Heart left ventricle (tissue), 16 donors: ENCODE measurements around the gene KCNQ2. TPM values are rescaled to one million over a fixed set of nuclear protein-coding genes. Genes with fewer than 3 reads are reported as not detected.

Experiments
- ATAC-seq, 4 donors: fragments of 200-7000 bp; cut with Tn5 transposase; one replicate each; pipeline ENCODE4 v1.9.1; 2020 to 2022; ENCODE audit warnings: moderate library complexity in 4 of 4, mild to moderate bottlenecking in 3 of 4, moderate number of reproducible peaks in 1 of 4
- DNase-seq, 5 donors: peaks; one replicate each; pipeline ENCODE4 v3.0.0-alpha.2; 2020
- H3K27ac ChIP-seq, 12 donors: fragments of 200-600 bp; sonication (generic) in 4 of 12; one replicate each; pipeline versions ENCODE4 v1.5.0 to v1.8.0; 2016 to 2022; ENCODE audit warnings: mild to moderate bottlenecking in 2 of 12
- H3K27me3 ChIP-seq, 9 donors: fragments of 200-600 bp; sonication (generic) in 2 of 9; one replicate each; pipeline versions ENCODE4 v1.5.1 to v1.8.0; 2016 to 2022; ENCODE audit warnings: mild to moderate bottlenecking in 3 of 9
- H3K36me3 ChIP-seq, 9 donors: fragments of 200-600 bp; sonication (generic) in 2 of 9; one replicate each; pipeline versions ENCODE4 v1.5.0 to v1.8.0; 2018 to 2022; ENCODE audit warnings: mild to moderate bottlenecking in 2 of 9
- H3K4me1 ChIP-seq, 12 donors: fragments of 200-600 bp; sonication (generic) in 4 of 12; one replicate each; pipeline versions ENCODE4 v1.5.0 to v1.8.0; 2016 to 2022; ENCODE audit warnings: mild to moderate bottlenecking in 3 of 12
- H3K4me3 ChIP-seq, 12 donors: fragments of 200-600 bp; sonication (generic) in 4 of 12; one replicate each; pipeline versions ENCODE4 v1.5.0 to v1.8.0; 2017 to 2022; ENCODE audit warnings: mild to moderate bottlenecking in 9 of 12, moderate library complexity in 4 of 12
- H3K9me3 ChIP-seq, 12 donors: fragments of 200-600 bp; sonication (generic) in 4 of 12; one replicate each; pipeline versions ENCODE4 v1.5.0 to v1.8.0; 2016 to 2022; ENCODE audit warnings: mild to moderate bottlenecking in 1 of 12
- POLR2A ChIP-seq, 2 donors: fragments of 450-650 bp; IDR thresholded peaks; one replicate each; pipeline ENCODE4 v1.6.1; 2017; ENCODE audit warnings: antibody characterized with exemption in 2 of 2, mild to moderate bottlenecking in 2 of 2, moderate library complexity in 2 of 2
- WGBS, 4 donors: extraction: QIAGEN DNeasy Blood & Tissue Kit in 2 of 4; methylation state at CpG; one replicate each; pipeline versions ENCODE4 v1.1.5 to v1.1.7; 2013 to 2018; 5-methylcytosine and 5-hydroxymethylcytosine counted together
- intact Hi-C, 10 donors: fragments of 100-400 bp; cut with DNase I; formaldehyde crosslinking; loops; one replicate each; pipeline versions ENCODE4 v1.11.1 to v1.14.2; 2022
- polyA plus RNA-seq, 2 donors: library from polyadenylated mRNA; stranded (reverse); fragments of 200-250 nt; gene quantifications; one replicate each; pipeline ENCODE4 v1.2.3, GENCODE V29; 2013
- total RNA-seq, 9 donors: library from RNA; depleted of rRNA in 2 of 9; stranded (reverse); fragments of >200 nt in 2 of 9; fragmentation: NEBNext Ultra II Directional in 3 of 9; extraction: Animal tissue kit (Norgen Biotek cat#: 25700) in 3 of 9; gene quantifications; one replicate each; pipeline versions ENCODE4 v1.1.0 to v1.2.4, GENCODE V29; 2016 to 2023
- TF ChIP-seq, protein P1 (sequence below), 12 donors: fragments of 200-600 bp; sonication (generic) in 4 of 12; IDR thresholded peaks; one replicate each; pipeline versions ENCODE4 v1.5.0 to v1.8.0; 2018 to 2022; ENCODE audit warnings: antibody characterized with exemption in 12 of 12, mild to moderate bottlenecking in 5 of 12
- donor health status: ischemic (EF 13 %, LVEDD 7.1; RV severe dilation, severe dysfunction).
- donor health status: healthy with polysubstance abuse.
- donor health status: DM: no; HTN: yes; CAD: no.
- donor health status: DM: no; HTN: no; CAD: no.
- donor health status: ischemic (EF 25% LVEDD 6.9; RV normal size, moderate dysfunction).
- donor health status: ischemic (EF 25% LVEDD 5.7; RV mildly dilated, moderate dysfunction).
- donor health status: healthy.
- donor health status: DM: yes; HTN: yes; CAD: no.
- donor health status: ischemic (EF 35%, LVEDD 5.7; RV mildly dilated, moderate dysfunction).
- donor health status: nonischemic (EF 11% LVEDD 7.7; RV severe dilation, severe dysfunction).
- donor health status: DM: yes; HTN: yes; CAD: no.
- donor health status: PGD.
- donor health status: ischemic (EF 29% LVEDD 5.4; RV normal size, mild dysfunction).
- donor health status: nonischemic (EF 23%, LVEDD 6.1; RV moderate dilation, normal function).

The KCNQ2 gene
- total and polyA plus RNA-seq, 11 donors = 0.06 to 2.6 (median 0.65) TPM; not detected in 7

DNA sequence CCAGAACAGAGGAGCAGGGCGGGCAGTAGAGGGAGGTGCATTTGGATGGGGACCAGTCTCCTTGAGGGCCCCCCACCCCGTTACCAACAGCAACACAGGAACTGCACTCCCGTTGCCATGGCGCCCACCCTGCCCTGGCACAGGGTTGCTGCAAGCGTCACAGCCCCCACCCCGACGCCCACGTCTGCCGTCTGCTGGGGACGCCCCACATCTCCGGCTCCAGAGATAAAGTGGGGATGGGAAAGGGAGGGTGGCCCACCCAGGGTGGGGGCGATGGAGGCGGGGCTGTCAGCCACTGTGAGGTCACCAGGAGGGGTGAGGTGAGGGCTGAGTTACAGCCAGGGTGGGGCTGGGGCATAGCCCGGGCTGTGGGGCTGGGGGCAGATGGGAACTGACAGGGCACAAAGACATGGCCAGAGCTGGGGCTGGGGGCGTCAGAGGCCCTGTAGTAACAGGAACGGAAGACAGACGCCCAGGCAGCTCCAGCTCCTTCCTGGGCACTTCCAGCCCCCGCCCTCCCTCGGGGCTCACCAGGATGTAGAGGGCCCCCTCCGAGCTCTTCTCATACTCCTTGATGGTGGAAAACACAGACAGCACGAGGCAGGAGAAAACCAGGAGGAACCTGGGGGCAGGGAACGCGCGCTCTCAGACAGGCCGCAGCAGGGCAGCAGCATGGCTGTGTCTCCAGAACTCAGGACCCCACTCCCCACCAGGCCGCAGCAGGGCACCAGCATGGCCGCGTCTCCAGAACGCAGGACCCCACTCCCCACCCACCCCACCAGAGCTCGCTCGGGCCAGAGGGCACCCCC, 26.0 kb downstream of the KCNQ2 start:
- DNase-seq (peak in 1 of 5 donors; percentile 40), ATAC-seq (peak in 2 of 4 donors; percentile 21 to 57)
- 38 to 68% (median 59%) methylated on average over 21 to 31 of the region's 31 CpGs for WGBS, 4 donors

DNA sequence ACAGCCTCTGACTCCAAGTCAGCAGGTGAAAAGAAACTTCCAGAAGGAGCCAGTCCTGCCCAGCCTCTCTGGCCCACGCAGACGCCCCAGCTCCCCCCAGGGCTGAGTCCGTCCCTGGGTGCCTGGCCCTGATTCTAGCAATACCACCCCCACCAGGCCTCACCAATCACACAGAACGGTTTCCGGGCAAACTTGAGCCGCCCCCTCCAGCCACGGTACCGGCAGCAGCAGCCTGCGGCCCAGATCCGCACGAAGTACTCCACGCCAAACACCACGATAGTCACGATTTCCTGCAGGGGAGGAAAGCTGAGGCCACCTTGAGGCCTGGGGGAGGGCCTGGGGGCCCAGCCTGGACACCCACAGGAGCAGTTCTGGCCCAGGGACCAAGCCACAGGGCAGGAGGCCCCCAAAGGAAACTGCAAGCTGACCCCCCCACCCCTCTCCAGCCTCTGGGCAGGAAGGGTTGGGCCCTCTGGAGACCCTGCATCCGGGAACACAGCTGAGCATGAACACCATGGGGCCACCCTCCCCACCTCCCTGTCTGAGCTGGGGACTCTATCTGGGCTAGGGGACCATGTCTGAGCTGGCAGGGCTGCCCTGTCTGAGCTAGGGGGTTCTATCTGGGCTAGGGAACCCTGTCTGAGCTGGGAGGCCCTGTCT, 27.2 kb downstream of the KCNQ2 start:
- H3K4me1 ChIP-seq = peaks cover 0 to 8% (median 0%) of the 10 kb centered on the region in 12 donors
- peaks cover 0 to 25% (median 0%) of the 10 kb centered on the region in 9 donors for H3K27me3 ChIP-seq
- peak overlapping the region in 2 of 12 donors; percentile 56 to 69 for H3K27ac ChIP-seq
- H3K36me3 ChIP-seq = no peaks in the 10 kb centered on the region
- H3K4me3 ChIP-seq = peak overlapping the region in 2 of 12 donors; percentile 12 to 46
- DNase-seq (peak in 1 of 5 donors; percentile 56), ATAC-seq (peak in 2 of 4 donors; percentile 24 to 61)
- WGBS, 4 donors = 57 to 69% (median 64%) methylated on average over 14 to 15 of the region's 15 CpGs
- intact Hi-C loops = loop anchor here in 2 of 10 donors (5.0 to 10.0 kb wide), 2 partner anchors 80 to 137 kb away; partner anchors contain the start of gene PPDPF (in 1 of the 2)
- TF ChIP-seq, protein P1, sequence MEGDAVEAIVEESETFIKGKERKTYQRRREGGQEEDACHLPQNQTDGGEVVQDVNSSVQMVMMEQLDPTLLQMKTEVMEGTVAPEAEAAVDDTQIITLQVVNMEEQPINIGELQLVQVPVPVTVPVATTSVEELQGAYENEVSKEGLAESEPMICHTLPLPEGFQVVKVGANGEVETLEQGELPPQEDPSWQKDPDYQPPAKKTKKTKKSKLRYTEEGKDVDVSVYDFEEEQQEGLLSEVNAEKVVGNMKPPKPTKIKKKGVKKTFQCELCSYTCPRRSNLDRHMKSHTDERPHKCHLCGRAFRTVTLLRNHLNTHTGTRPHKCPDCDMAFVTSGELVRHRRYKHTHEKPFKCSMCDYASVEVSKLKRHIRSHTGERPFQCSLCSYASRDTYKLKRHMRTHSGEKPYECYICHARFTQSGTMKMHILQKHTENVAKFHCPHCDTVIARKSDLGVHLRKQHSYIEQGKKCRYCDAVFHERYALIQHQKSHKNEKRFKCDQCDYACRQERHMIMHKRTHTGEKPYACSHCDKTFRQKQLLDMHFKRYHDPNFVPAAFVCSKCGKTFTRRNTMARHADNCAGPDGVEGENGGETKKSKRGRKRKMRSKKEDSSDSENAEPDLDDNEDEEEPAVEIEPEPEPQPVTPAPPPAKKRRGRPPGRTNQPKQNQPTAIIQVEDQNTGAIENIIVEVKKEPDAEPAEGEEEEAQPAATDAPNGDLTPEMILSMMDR (IDR thresholded peaks at IDR 0.05) = no peak
- no peak for TF ChIP-seq POLR2A (IDR thresholded peaks at IDR 0.05)
- no peaks in the 10 kb centered on the region for H3K9me3 ChIP-seq

More for the DNA sequence above, 26.0 kb downstream of the KCNQ2 start:
- intact Hi-C loops = loop anchor here in 2 of 10 donors (5.0 to 10.0 kb wide), 2 partner anchors 78 to 136 kb away; partner anchors contain the start of gene PPDPF (in 1 of the 2)
- TF ChIP-seq, protein P1 (IDR thresholded peaks at IDR 0.05) = no peak
- no peak for TF ChIP-seq POLR2A (IDR thresholded peaks at IDR 0.05)
- Histone ChIP-seq H3K4me1 (peaks cover 0 to 8% (median 0%) of the 10 kb centered on the region in 12 donors), H3K4me3 (no peak overlapping the region), H3K27me3 (peaks cover 0 to 24% (median 0%) of the 10 kb centered on the region in 9 donors), H3K36me3 (no peaks in the 10 kb centered on the region), H3K27ac (no peak overlapping the region), H3K9me3 (no peaks in the 10 kb centered on the region)

DNA sequence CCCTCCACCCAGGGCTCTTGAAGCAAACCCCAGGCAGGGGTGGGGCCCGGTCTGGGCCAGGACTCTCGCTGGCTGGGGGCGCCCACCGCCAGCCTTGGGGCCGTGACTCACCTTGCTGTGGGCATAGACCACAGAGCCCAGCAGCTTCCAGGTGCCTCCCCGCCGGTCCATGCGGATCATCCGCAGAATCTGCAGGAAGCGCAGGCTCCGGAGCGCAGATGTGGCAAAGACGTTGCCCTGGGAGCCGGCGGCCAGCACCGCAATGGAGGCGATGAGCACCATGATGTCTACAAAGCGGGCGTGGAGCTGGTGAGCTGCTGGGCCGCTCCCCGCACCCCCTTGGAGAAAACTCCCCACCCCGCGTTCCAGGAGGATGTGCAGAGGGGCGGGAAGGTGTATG, 27.9 kb downstream of the KCNQ2 start:
- DNase-seq (no peak), ATAC-seq (no peak)
- no peak for TF ChIP-seq POLR2A (IDR thresholded peaks at IDR 0.05)
- TF ChIP-seq, protein P1 (IDR thresholded peaks at IDR 0.05) = no peak
- Histone ChIP-seq H3K27ac (peak overlapping the region in 2 of 12 donors; percentile 56 to 69), H3K4me3 (peak overlapping the region in 2 of 12 donors; percentile 12 to 46), H3K9me3 (no peaks in the 10 kb centered on the region), H3K36me3 (no peaks in the 10 kb centered on the region), H3K4me1 (peaks cover 0 to 8% (median 0%) of the 10 kb centered on the region in 12 donors), H3K27me3 (peaks cover 0 to 32% (median 0%) of the 10 kb centered on the region in 9 donors)
- intact Hi-C loops = loop anchor here in 2 of 10 donors (5.0 to 10.0 kb wide), 2 partner anchors 78 to 80 kb away; partner anchors contain the start of gene PPDPF (in 2 of the 2)
- WGBS, 4 donors = 94 to 96% (median 95%) methylated on average over 18 to 24 of the region's 24 CpGs
